Fibroblast of the aortic adventitia (primary cell): ENCODE measurements around the gene PHF2. TPM values are rescaled to one million over a fixed set of nuclear protein-coding genes. Genes with fewer than 3 reads are reported as not detected.

Experiments used
- DNase-seq: peaks from one replicate; pipeline ENCODE4 v3.0.0-alpha.2; 2010; ENCODE audit warnings: low read depth
- H3K4me3 ChIP-seq: 2 replicates; pipeline ENCODE4 v1.5.1; 2011; ENCODE audit warnings: low read depth, mild to moderate bottlenecking, control low read depth, low read length, moderate library complexity
- total RNA-seq: library from RNA; depleted of rRNA; stranded (reverse); fragments of >200 nt; gene quantifications from 2 replicates; pipeline ENCODE4 v1.2.3, GENCODE V29; 2012; ENCODE audit warnings: low replicate concordance
- TF ChIP-seq, protein P1 (sequence below): IDR thresholded peaks from 2 replicates; pipeline ENCODE4 v1.5.1; 2011; ENCODE audit warnings: mild to moderate bottlenecking, low read length, control low read depth, inconsistent platforms; ENCODE audit not compliant: insufficient read depth

PHF2 gene
- total RNA-seq, 1 donor: 14.2 TPM

DNA sequence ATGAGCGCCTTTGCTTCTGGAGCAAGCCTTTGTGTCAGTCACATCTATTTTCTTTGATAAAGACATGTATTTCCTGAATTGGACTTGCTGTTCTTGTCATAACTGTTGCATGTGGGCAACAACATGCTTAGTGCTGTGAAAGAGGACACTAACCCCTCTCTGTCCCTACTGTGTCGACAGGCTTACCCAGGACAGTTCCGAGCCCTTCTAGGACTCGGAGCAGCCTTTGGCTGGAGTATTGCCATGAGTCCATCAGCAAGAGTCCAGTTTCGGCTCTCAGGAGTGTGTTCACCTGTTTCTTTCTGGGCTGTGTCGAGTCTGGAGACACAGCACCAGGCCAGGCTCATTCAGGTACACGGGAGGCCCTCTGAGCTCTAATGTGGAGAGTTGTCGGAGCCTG, 36.1 kb upstream of the PHF2 start:
- TF ChIP-seq, protein P1, sequence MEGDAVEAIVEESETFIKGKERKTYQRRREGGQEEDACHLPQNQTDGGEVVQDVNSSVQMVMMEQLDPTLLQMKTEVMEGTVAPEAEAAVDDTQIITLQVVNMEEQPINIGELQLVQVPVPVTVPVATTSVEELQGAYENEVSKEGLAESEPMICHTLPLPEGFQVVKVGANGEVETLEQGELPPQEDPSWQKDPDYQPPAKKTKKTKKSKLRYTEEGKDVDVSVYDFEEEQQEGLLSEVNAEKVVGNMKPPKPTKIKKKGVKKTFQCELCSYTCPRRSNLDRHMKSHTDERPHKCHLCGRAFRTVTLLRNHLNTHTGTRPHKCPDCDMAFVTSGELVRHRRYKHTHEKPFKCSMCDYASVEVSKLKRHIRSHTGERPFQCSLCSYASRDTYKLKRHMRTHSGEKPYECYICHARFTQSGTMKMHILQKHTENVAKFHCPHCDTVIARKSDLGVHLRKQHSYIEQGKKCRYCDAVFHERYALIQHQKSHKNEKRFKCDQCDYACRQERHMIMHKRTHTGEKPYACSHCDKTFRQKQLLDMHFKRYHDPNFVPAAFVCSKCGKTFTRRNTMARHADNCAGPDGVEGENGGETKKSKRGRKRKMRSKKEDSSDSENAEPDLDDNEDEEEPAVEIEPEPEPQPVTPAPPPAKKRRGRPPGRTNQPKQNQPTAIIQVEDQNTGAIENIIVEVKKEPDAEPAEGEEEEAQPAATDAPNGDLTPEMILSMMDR: no peak
- H3K4me3 ChIP-seq: no peak overlapping the region
- no peak for DNase-seq

GRCh38 chr9:93541005-93541404, 35.4 kb upstream of the PHF2 start:
- TF ChIP-seq, protein P1: no peak
- no peak overlapping the region for H3K4me3 ChIP-seq
- no peak for DNase-seq

- TF ChIP-seq, protein P1: no peak
- no peak for DNase-seq
- no peak overlapping the region for H3K4me3 ChIP-seq
These were observed 34.6 kb upstream of the PHF2 start for GRCh38 chr9:93541581-93542349.

GRCh38 chr9:93543117-93543516, 33.3 kb upstream of the PHF2 start:
- H3K4me3 ChIP-seq: no peak overlapping the region
- DNase-seq: no peak
- TF ChIP-seq, protein P1: no peak

DNA sequence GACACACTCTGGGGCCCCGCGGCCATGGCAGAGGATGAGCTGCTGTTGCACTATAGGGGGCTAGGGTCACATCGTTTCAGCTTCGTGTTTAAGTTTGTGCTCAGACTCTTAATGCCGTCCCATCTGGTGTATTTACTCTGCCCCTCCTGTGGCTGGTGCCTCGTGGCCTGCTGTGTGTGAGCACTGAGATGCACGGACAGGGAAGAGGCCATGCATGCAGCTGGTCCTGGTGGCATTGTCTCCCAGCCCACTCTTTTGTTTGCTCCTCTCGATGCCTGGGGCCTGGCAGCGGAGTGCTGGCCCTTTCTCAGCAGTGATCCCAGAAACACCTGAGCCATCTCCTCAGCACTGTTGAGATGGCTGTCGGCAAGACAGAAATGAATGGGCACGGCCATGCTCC, 30.0 kb upstream of the PHF2 start:
- no peak overlapping the region for H3K4me3 ChIP-seq
- TF ChIP-seq, protein P1: no peak
- no peak for DNase-seq

DNA sequence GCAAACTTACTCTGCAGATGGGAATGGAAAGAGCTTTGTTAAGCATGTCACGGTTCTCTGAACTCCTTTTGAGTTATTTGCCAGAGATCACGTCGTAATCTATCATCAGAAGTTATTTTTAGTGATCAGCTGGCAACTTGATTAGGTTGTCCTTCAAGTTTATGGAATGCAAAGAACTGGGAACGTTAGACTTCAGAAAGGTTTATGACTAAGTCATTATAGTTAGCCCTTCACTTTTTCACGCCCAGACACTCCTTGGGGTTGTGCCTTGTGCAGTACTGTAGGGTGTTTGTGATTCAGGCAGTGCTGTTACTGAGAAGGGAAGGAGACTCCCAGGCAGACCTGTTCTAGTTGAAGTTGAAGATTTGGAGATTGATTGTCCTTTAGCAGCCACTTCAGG, 26.8 kb upstream of the PHF2 start:
- no peak for DNase-seq
- TF ChIP-seq, protein P1: no peak

GRCh38 chr9:93552923-93553322, 23.5 kb upstream of the PHF2 start:
- TF ChIP-seq, protein P1: no peak
- H3K4me3 ChIP-seq: no peak overlapping the region
- DNase-seq: no peak

More for the DNA sequence above, 26.8 kb upstream of the PHF2 start:
- no peak overlapping the region for H3K4me3 ChIP-seq
